K562 (cell line): ENCODE measurements around the gene KIF27. TPM values are rescaled to one million over a fixed set of nuclear protein-coding genes. Genes with fewer than 3 reads are reported as not detected.

ENCODE experiments used
- ATAC-seq: fragments of 200-7000 bp; cut with Tn5 transposase; 3 replicates; pipeline ENCODE4 v1.9.1; 2020; ENCODE audit warnings: moderate library complexity
- BruUV-seq: library from RNA; stranded (reverse); fragments of 400-500 nt; replicated peaks from 2 replicates; lab custom pipeline; 2021; lab: Mats Ljungman, UMichigan
- CTCF ChIA-PET: fragments of 300-600 bp; formaldehyde crosslinking; extraction: SDS; loops from one replicate; lab custom pipeline; 2021; ENCODE audit warnings: low intra/inter-chr PET ratio; lab: Yijun Ruan, JAX
- POLR2A ChIA-PET: fragments of 300-600, 350-650 bp; sonication (Branson Sonifier 250); formaldehyde crosslinking; extraction: SDS; loops from one replicate; lab custom pipeline; 2021; ENCODE audit warnings: antibody characterized with exemption, inconsistent platforms; lab: Yijun Ruan, JAX
- DNase-seq, 4 experiments: peaks; one replicate each; pipeline versions ENCODE4 v3.0.0 to v3.0.0-alpha.2; 2011 to 2018; ENCODE audit warnings: low spot score in 3 of 4, mixed read lengths in 3 of 4; ENCODE audit errors: extremely low read depth in 1 of 4
- FAIRE-seq: peaks from 2 replicates; lab custom pipeline; 2011; peaks lifted over from hg19 to GRCh38; lab: Jason Lieb, UNC
- H2AFZ ChIP-seq: 2 replicates; pipeline ENCODE4 v1.6.0; 2011; ENCODE audit warnings: low read depth, low read length, control low read depth, inconsistent platforms
- H3K27ac ChIP-seq: fragments of 200-600 bp; 3 replicates; pipeline ENCODE4 v1.8.0; 2011; ENCODE audit warnings: low read depth, mild to moderate bottlenecking, control low read depth, inconsistent platforms, low read length, moderate library complexity, mixed read lengths; ENCODE audit errors: extremely low read depth
- H3K27me3 ChIP-seq, 2 experiments: fragments of 300-600 bp in 1 of 2; 2 replicates in 1 of 2; 3 replicates in 1 of 2; pipeline versions ENCODE4 v1.6.0 to v1.8.0; 2011; ENCODE audit warnings: inconsistent platforms in 2 of 2, low read length in 2 of 2, mild to moderate bottlenecking in 1 of 2, mixed read lengths in 1 of 2, moderate library complexity in 1 of 2; ENCODE audit not compliant: control insufficient read depth in 2 of 2, insufficient read depth in 2 of 2
- H3K36me3 ChIP-seq: fragments of 300-600 bp; 3 replicates; pipeline ENCODE4 v1.8.0; 2011; ENCODE audit warnings: mild to moderate bottlenecking, low read length, inconsistent platforms; ENCODE audit not compliant: control insufficient read depth, insufficient read depth
- H3K4me1 ChIP-seq, 2 experiments: fragments of 200-600 bp in 1 of 2; replicated peaks in 1 of 2; 2 replicates in 1 of 2; 3 replicates in 1 of 2; pipeline versions ENCODE4 v1.5.1 to v1.8.0; 2011; ENCODE audit warnings: inconsistent platforms in 2 of 2, low read length in 2 of 2, mild to moderate bottlenecking in 1 of 2, mixed read lengths in 1 of 2, moderate library complexity in 1 of 2; ENCODE audit not compliant: control insufficient read depth in 2 of 2, insufficient read depth in 2 of 2
- H3K4me2 ChIP-seq: 2 replicates; pipeline ENCODE4 v1.6.1; 2011; ENCODE audit warnings: low read length, control low read depth, inconsistent platforms, mixed read lengths; ENCODE audit not compliant: insufficient read depth
- H3K4me3 ChIP-seq: fragments of 200-600 bp; sonication (generic), shearing (Covaris generic); 2 replicates; pipeline ENCODE4 v1.5.1; 2016; ENCODE audit warnings: control low read depth, inconsistent platforms
- H3K79me2 ChIP-seq: fragments of 200-600 bp; 3 replicates; pipeline ENCODE4 v1.8.0; 2011; ENCODE audit warnings: low read length, inconsistent platforms; ENCODE audit not compliant: control insufficient read depth, insufficient read depth
- H3K9ac ChIP-seq, 2 experiments: 2 replicates each; pipeline versions ENCODE4 v1.6.0 to v1.6.1; 2011; ENCODE audit warnings: low read depth in 2 of 2, low read length in 2 of 2, control low read depth in 1 of 2, inconsistent platforms in 1 of 2, mild to moderate bottlenecking in 1 of 2, mixed read lengths in 1 of 2; ENCODE audit not compliant: insufficient read depth in 1 of 2
- H3K9me1 ChIP-seq: one replicate; pipeline ENCODE4 v1.6.0; 2011; ENCODE audit warnings: inconsistent platforms, mild to moderate bottlenecking, low read length, moderate library complexity; ENCODE audit not compliant: control insufficient read depth, insufficient read depth
- H3K9me3 ChIP-seq: replicated peaks from 2 replicates; pipeline ENCODE4 v1.5.1; 2011; ENCODE audit warnings: low read depth, low read length, inconsistent platforms; ENCODE audit not compliant: control insufficient read depth, insufficient read depth
- H4K20me1 ChIP-seq: replicated peaks from 2 replicates; pipeline ENCODE4 v1.6.1; 2011; ENCODE audit warnings: low read length, inconsistent platforms, mixed read lengths; ENCODE audit not compliant: control insufficient read depth, insufficient read depth
- BRF1 ChIP-seq: IDR thresholded peaks from 3 replicates; pipeline ENCODE4 v1.6.1; 2011; ENCODE audit warnings: borderline replicate concordance, mild to moderate bottlenecking; ENCODE audit not compliant: insufficient read length; ENCODE audit errors: extremely low read depth
- C11orf30 ChIP-seq: fragments of 450-650 bp; IDR thresholded peaks from 2 replicates; pipeline ENCODE4 v1.6.1; 2016; ENCODE audit warnings: low read depth, mild to moderate bottlenecking
- DNMT1 ChIP-seq: fragments of 450-650 bp; IDR thresholded peaks from 2 replicates; pipeline ENCODE4 v1.6.1; 2016; ENCODE audit warnings: antibody characterized with exemption, mild to moderate bottlenecking
- ELF4 ChIP-seq: fragments of 450-650 bp; formaldehyde crosslinking; IDR thresholded peaks from 2 replicates; pipeline ENCODE4 v1.4.0; 2022; ENCODE audit warnings: missing genetic modification characterization
- HDAC8 ChIP-seq: fragments of 450-650 bp; IDR thresholded peaks from 2 replicates; pipeline ENCODE4 v1.6.1; 2016; ENCODE audit warnings: mild to moderate bottlenecking, missing genetic modification characterization, moderate library complexity, missing compliant biosample characterization
- MCM5 ChIP-seq: fragments of 450-650 bp; IDR thresholded peaks from 2 replicates; pipeline ENCODE4 v1.6.1; 2016; ENCODE audit warnings: low read depth
- MTA3 ChIP-seq: fragments of 450-650 bp; formaldehyde crosslinking; IDR thresholded peaks from 2 replicates; pipeline ENCODE4 v1.6.1; 2017; ENCODE audit warnings: mild to moderate bottlenecking, borderline replicate concordance
- MXI1 ChIP-seq: IDR thresholded peaks from 2 replicates; pipeline ENCODE4 v1.6.1; 2011; ENCODE audit warnings: low read depth, mild to moderate bottlenecking, improper control_type of control experiment, low read length
- NFIC ChIP-seq: fragments of 450-650 bp; IDR thresholded peaks from 2 replicates; pipeline ENCODE4 v1.6.1; 2017; ENCODE audit warnings: mild to moderate bottlenecking, inconsistent platforms
- NFRKB ChIP-seq: fragments of 450-650 bp; IDR thresholded peaks from 2 replicates; pipeline ENCODE4 v1.6.1; 2016; ENCODE audit warnings: low read depth
- PKNOX1 ChIP-seq: fragments of 450-650 bp; IDR thresholded peaks from 2 replicates; pipeline ENCODE4 v1.6.1; 2016
- SAP30 ChIP-seq: fragments of 200-600 bp; sonication (generic); IDR thresholded peaks from 2 replicates; pipeline ENCODE4 v1.6.1; 2012; ENCODE audit warnings: borderline replicate concordance, low read depth, mild to moderate bottlenecking, moderate library complexity, low read length, control low read depth, inconsistent platforms; ENCODE audit not compliant: insufficient read depth, poor library complexity, severe bottlenecking
- ZKSCAN1 ChIP-seq: fragments of 150-350 bp; IDR thresholded peaks from 2 replicates; pipeline ENCODE4 v1.6.1; 2016; ENCODE audit warnings: low read depth, low read length
- ZNF175 ChIP-seq: fragments of 200-800 bp; sonication (Bioruptor generic); IDR thresholded peaks from 2 replicates; pipeline ENCODE4 v1.6.1; 2016; ENCODE audit warnings: low read depth, mild to moderate bottlenecking, missing genetic modification characterization, missing compliant biosample characterization
- ZNF354B ChIP-seq: fragments of 250-450 bp; sonication (Bioruptor Pico); IDR thresholded peaks from 2 replicates; pipeline ENCODE4 v1.4.0; 2020
- WGBS: fragments of 100-300 bp; shearing (Covaris generic); methylation state at CpG from one replicate; pipeline ENCODE4 v1.1.6; 2016; ENCODE audit warnings: low coverage, mixed read lengths; ENCODE audit not compliant: insufficient coverage; ENCODE audit errors: missing lambda C conversion rate; 5-methylcytosine and 5-hydroxymethylcytosine counted together
- in situ Hi-C: fragments of 300-500 bp; cut with MboI; formaldehyde crosslinking; loops from 4 replicates; pipeline ENCODE4 v1.15.0; 2018; ENCODE audit warnings: inconsistent platforms, mixed read lengths
- intact Hi-C: fragments of 100-400 bp; cut with micrococcal nuclease; formaldehyde crosslinking; loops from 2 replicates; pipeline ENCODE4 v1.14.2; 2022
- polyA plus RNA-seq, 8 experiments: library from polyadenylated mRNA; depleted of rRNA in 4 of 8; stranded (reverse) in 5 of 8; unstranded in 3 of 8; fragments of >200 nt; fragmentation: Nextera tagmentation in 2 of 8; fragmentation: Illumina TruSeq in 1 of 8; extraction: Ambion mirVana in 2 of 8; extraction: Trizol in 1 of 8; gene quantifications; 2 replicates each; pipeline versions ENCODE4 v1.2.1 to v1.2.3, GENCODE V29; 2011 to 2014; ENCODE audit warnings: inconsistent platforms in 1 of 8, missing spikeins in 1 of 8
- total RNA-seq, 7 experiments: library from RNA; depleted of rRNA in 6 of 7; stranded (reverse); fragments of >200 nt in 6 of 7; fragmentation: Illumina TruSeq in 2 of 7; extraction: Trizol in 2 of 7; gene quantifications; 2 replicates each; pipeline versions ENCODE4 v1.2.1 to v1.2.3, GENCODE V29; 2011 to 2021; ENCODE audit warnings: low replicate concordance in 1 of 7
- TF ChIP-seq, protein P1 (sequence below): fragments of 250-450 bp; sonication (Bioruptor Pico); IDR thresholded peaks from 2 replicates; pipeline ENCODE4 v1.5.0; 2020; ENCODE audit warnings: mild to moderate bottlenecking, borderline replicate concordance
- TF ChIP-seq, protein P2 (sequence below), 3 experiments: fragments of 200-800 bp in 1 of 3; sonication (Bioruptor generic) in 1 of 3; sonication (generic) in 1 of 3; formaldehyde crosslinking in 1 of 3; IDR thresholded peaks; 2 replicates each; pipeline versions ENCODE4 v1.6.1 to v1.8.0; 2016 to 2022; ENCODE audit warnings: mild to moderate bottlenecking in 2 of 3, missing compliant biosample characterization in 2 of 3, missing genetic modification characterization in 2 of 3, missing genetic modification reagents in 1 of 3

The KIF27 gene
- total and polyA plus RNA-seq, 9 of the 15 experiments (the other 6 are each of a cell fraction or from before 2014, with no cell fraction given), result 0.32 to 2.4 (median 0.98) TPM

- in situ Hi-C loops, result no loop called here
- peaks cover 2 to 14% of the 10 kb centered on the region in 2 experiments; a peak in 3 of 5 replicates for H3K4me1 ChIP-seq
- no peaks in the 10 kb centered on the region for H4K20me1 ChIP-seq
- BruUV-seq, result TSS peak; percentile 79
- ChIA-PET CTCF (no interaction called here), POLR2A (interaction anchor here (0.6 to 1.4 kb wide), 8 partner anchors 10 to 284 kb away, joined by 3 to 7 read pairs (median 3); partner anchors contain the start of genes HNRNPK and RMI1)
- FAIRE-seq (peak; percentile 32), ATAC-seq (peak; percentile 73), DNase-seq (peak in 2 of 4 experiments; percentile 28 to 49)
- peaks cover 23% of the 10 kb centered on the region for H3K79me2 ChIP-seq
- WGBS, result 0% methylated on average over 13 of the region's 23 CpGs
- H3K27me3 ChIP-seq, result no peaks in the 10 kb centered on the region
- peak overlapping the region; percentile 97 to 98 for H3K9ac ChIP-seq
- intact Hi-C loops, result no loop called here
- no peaks in the 10 kb centered on the region for H3K9me3 ChIP-seq
- H3K27ac ChIP-seq, result peak overlapping the region; percentile 94
- no peaks in the 10 kb centered on the region for H3K9me1 ChIP-seq
- H3K36me3 ChIP-seq, result peaks cover 16% of the 10 kb centered on the region; the same call in 1 of the 3 replicates
- peak overlapping the region; percentile 97 for H2AFZ ChIP-seq
- H3K4me2 ChIP-seq, result peak overlapping the region; percentile 91
- peak overlapping the region; percentile 75 for H3K4me3 ChIP-seq
- TF ChIP-seq DNMT1 (no peak), MTA3 (0 out of 2 replicates have a peak, but pooled peaks have one; percentile 4), PKNOX1 (peak; percentile 35; the same call in 1 of the 2 replicates), MXI1 (no peak), ZKSCAN1 (no peak), ZNF175 (CRISPR knock-in tag) (0 out of 2 replicates have a peak, but pooled peaks have one; percentile 6), BRF1 (no peak), MCM5 (no peak), SAP30 (no peak), NFIC (0 out of 2 replicates have a peak, but pooled peaks have one; percentile 4), ELF4 (CRISPR knock-in tag) (no peak), C11orf30 (no peak), ZNF354B (CRISPR knock-in tag) (no peak), HDAC8 (tag) (no peak), NFRKB (no peak; the same call in 1 of the 2 replicates)
- TF ChIP-seq, protein P1, sequence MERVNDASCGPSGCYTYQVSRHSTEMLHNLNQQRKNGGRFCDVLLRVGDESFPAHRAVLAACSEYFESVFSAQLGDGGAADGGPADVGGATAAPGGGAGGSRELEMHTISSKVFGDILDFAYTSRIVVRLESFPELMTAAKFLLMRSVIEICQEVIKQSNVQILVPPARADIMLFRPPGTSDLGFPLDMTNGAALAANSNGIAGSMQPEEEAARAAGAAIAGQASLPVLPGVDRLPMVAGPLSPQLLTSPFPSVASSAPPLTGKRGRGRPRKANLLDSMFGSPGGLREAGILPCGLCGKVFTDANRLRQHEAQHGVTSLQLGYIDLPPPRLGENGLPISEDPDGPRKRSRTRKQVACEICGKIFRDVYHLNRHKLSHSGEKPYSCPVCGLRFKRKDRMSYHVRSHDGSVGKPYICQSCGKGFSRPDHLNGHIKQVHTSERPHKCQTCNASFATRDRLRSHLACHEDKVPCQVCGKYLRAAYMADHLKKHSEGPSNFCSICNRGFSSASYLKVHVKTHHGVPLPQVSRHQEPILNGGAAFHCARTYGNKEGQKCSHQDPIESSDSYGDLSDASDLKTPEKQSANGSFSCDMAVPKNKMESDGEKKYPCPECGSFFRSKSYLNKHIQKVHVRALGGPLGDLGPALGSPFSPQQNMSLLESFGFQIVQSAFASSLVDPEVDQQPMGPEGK, result no peak
- TF ChIP-seq, protein P2, sequence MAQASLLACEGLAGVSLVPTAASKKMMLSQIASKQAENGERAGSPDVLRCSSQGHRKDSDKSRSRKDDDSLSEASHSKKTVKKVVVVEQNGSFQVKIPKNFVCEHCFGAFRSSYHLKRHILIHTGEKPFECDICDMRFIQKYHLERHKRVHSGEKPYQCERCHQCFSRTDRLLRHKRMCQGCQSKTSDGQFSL (CRISPR knock-in tag; IDR thresholded peaks at IDR 0.05), result no peak
- TF ChIP-seq, protein P2 (tag; IDR thresholded peaks at IDR 0.05), result no peak
Observed at GRCh38 chr9:83956086-83956435, 34.8 kb upstream of the KIF27 start.
